Prostate gland (tissue), 2 donors: Measurements from ENCODE around the gene DAPK1. TPM values are rescaled to one million over a fixed set of nuclear protein-coding genes. Genes with fewer than 3 reads are reported as not detected.

ENCODE experiments used
- DNase-seq: peaks from one replicate; pipeline ENCODE4 v3.0.0-alpha.2; 2019; ENCODE audit warnings: low spot score
- H3K27ac ChIP-seq, 2 donors: fragments of 200-600 bp; sonication (generic); 2 replicates each; pipeline ENCODE4 v1.5.1; 2017 to 2019
- H3K27me3 ChIP-seq: fragments of 200-600 bp; sonication (generic); replicated peaks from 2 replicates; pipeline ENCODE4 v1.5.1; 2019; ENCODE audit not compliant: insufficient read depth
- H3K36me3 ChIP-seq, 2 donors: fragments of 200-600 bp; sonication (generic); 1 replicate in 1 of 2; 2 replicates in 1 of 2; pipeline versions ENCODE4 v1.5.1 to v1.8.1; 2017 to 2019
- H3K4me1 ChIP-seq: fragments of 200-600 bp; sonication (generic); replicated peaks from 2 replicates; pipeline ENCODE4 v1.5.1; 2019
- H3K4me3 ChIP-seq, 2 donors: fragments of 200-600 bp; sonication (generic); 2 replicates each; pipeline ENCODE4 v1.5.1; 2017 to 2019
- H3K9me3 ChIP-seq: fragments of 200-600 bp; sonication (generic); 2 replicates; pipeline ENCODE4 v1.5.1; 2017
- CTCF ChIP-seq, 4 experiments: fragments of 200-600 bp in 2 of 4; fragments of 450-650 bp in 2 of 4; sonication (generic) in 2 of 4; IDR thresholded peaks; 1 replicate in 3 of 4; 2 replicates in 1 of 4; pipeline ENCODE4 v1.5.1; 2016 to 2019; ENCODE audit warnings: antibody characterized with exemption in 4 of 4, mild to moderate bottlenecking in 2 of 4, moderate library complexity in 2 of 4
- POLR2A ChIP-seq: fragments of 450-650 bp; IDR thresholded peaks from one replicate; pipeline ENCODE4 v1.6.1; 2016; ENCODE audit warnings: antibody characterized with exemption, mild to moderate bottlenecking
- POLR2AphosphoS5 ChIP-seq: sonication (generic); formaldehyde crosslinking; IDR thresholded peaks from one replicate; pipeline ENCODE4 v1.6.1; 2017; ENCODE audit warnings: antibody characterized with exemption
- WGBS: methylation state at CpG from one replicate; pipeline ENCODE4 v1.1.5; 2018; 5-methylcytosine and 5-hydroxymethylcytosine counted together
- intact Hi-C: fragments of 100-400 bp; cut with DNase I; formaldehyde crosslinking; loops from one replicate; pipeline ENCODE4 v1.14.2; 2022
- total RNA-seq, 2 donors: library from RNA; depleted of rRNA; stranded (reverse); fragments of >200 nt; gene quantifications; one replicate each; pipeline ENCODE4 v1.1.0, GENCODE V29; 2016

The DAPK1 gene
- total RNA-seq, 2 donors from 2014 or later: 13.9 to 39.1 TPM

DNA sequence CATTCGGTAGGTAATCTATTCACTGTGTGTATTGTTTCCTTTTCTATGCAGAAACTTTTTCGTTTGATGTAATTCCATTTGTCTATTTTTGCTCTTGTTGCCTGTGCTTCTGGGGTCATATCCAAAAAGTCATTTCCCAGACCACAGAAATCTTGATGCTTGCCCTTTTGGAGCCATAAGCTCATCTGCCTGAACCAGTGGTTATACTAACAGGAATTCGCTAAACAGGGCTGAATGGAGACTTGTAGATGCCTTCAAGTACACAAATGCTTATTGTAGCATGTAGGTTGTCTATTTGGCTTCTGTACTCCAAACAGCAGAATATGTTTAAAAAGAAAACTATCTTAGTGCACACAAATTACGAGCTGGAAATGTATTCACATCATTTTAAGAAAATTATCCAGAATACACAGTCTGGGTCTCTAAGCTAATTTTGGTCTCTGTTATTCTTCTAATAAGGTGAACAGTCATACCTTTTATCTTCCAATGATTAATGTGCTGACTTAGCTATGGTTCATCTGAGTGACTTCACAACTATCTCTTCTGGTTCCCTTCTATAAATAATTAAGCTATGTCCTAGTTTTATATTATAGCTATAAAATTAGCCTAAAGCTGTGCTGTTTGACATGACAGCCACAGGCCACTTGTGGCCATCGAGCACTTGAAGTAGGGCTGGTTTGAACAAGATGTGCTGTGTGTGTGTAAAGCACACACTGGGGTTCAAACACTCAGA, 87.6 kb downstream of the DAPK1 start:
- Histone ChIP-seq H3K36me3 (no peaks in the 10 kb centered on the region), H3K4me1 (no peaks in the 10 kb centered on the region), H3K4me3 (no peak overlapping the region), H3K27me3 (no peaks in the 10 kb centered on the region), H3K27ac (no peak overlapping the region), H3K9me3 (no peaks in the 10 kb centered on the region)
- WGBS: 84% methylated on average over 5 of the region's 5 CpGs
- intact Hi-C loops: no loop called here
- DNase-seq: no peak
- no peak for TF ChIP-seq CTCF (IDR thresholded peaks at IDR 0.05)
- no peak for TF ChIP-seq POLR2AphosphoS5

DNA sequence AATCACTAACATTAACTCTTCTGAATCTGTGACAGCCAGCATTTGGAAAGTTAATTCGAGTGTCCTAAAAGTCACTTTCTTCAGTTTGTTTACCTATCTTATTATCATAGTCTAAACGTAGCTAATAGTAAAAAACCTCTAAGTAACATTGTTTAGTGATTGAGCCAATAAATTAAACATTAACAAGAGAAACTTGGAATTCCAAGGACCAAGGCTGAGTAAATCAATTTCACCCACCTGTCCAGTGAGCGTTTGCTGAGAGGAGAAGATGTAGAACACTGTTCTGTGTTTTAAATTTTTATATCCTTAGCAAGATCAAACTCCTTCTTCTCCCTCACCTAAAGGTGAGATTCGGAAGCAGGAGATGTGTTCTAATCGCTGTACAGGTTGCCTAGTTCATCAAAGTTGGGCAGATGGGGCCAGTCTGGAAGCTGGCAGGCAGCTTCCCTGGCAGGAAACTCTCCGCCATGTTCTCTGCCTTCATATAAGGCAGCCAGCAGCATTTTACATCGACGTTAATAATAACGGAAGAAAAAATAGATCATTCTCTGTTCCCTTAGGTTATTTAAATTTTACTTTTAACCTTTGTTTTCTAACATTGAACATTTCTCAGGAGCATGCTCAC, 89.2 kb downstream of the DAPK1 start:
- H3K36me3 ChIP-seq: no peaks in the 10 kb centered on the region
- H3K27ac ChIP-seq: no peak overlapping the region
- DNase-seq: no peak
- 71% methylated on average over 9 of the region's 9 CpGs for WGBS
- H3K27me3 ChIP-seq: no peaks in the 10 kb centered on the region
- no peaks in the 10 kb centered on the region for H3K4me1 ChIP-seq
- H3K9me3 ChIP-seq: no peaks in the 10 kb centered on the region
- intact Hi-C loops: no loop called here
- no peak for TF ChIP-seq POLR2AphosphoS5
- TF ChIP-seq POLR2A: no peak
- no peak for TF ChIP-seq CTCF (IDR thresholded peaks at IDR 0.05)
- no peak overlapping the region for H3K4me3 ChIP-seq

DNA sequence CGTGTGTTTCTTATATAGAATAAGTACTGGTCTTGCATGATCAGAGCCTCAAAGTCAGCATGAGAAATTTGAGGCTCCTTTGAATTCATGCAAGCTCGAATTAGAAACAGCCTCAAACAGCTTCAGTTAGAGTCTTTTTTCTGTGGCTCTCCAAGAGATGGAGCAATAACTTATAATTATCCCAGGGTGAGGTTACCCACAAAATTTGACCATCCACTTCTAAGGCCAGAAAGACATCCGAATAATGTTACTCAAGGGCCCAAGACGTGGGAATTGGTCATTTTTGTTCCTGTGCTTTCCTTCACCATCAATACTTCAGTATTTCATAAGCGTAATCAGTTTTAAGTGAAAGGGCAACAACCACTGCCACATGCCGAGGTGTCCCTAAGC, 89.7 kb downstream of the DAPK1 start:
- no peak overlapping the region for H3K4me3 ChIP-seq
- no peak for DNase-seq
- no peaks in the 10 kb centered on the region for H3K4me1 ChIP-seq
- TF ChIP-seq POLR2A (no peak), CTCF (IDR thresholded peaks at IDR 0.05) (no peak), POLR2AphosphoS5 (no peak)
- no peaks in the 10 kb centered on the region for H3K27me3 ChIP-seq
- no peak overlapping the region for H3K27ac ChIP-seq
- 95% methylated on average over 6 of the region's 6 CpGs for WGBS
- no peaks in the 10 kb centered on the region for H3K36me3 ChIP-seq
- no peaks in the 10 kb centered on the region for H3K9me3 ChIP-seq
- intact Hi-C loops: no loop called here

DNA sequence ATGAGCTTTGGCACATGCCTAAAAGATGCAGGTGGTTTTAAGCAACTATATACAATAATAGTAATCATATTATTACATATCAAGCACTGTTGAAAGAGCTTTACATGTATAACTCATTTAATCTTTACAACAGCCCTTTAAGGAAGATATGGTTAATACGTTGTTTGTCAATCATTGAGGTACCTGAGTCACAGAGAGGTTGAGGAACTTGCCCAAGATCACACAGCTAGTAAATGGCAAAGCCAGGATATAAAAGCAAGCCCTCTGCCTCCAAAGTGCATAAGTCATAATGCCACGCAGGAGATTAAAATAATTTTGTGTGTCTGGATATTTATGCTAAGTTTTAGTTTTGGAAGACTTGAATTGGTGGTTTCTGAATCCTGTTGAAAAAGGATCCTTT, 90.2 kb downstream of the DAPK1 start:
- WGBS: 93% methylated on average over 2 of the region's 2 CpGs
- H3K4me1 ChIP-seq: no peaks in the 10 kb centered on the region
- no peak overlapping the region for H3K27ac ChIP-seq
- no peak for DNase-seq
- intact Hi-C loops: no loop called here
- H3K9me3 ChIP-seq: no peaks in the 10 kb centered on the region
- H3K36me3 ChIP-seq: no peaks in the 10 kb centered on the region
- TF ChIP-seq POLR2A (no peak), POLR2AphosphoS5 (no peak), CTCF (IDR thresholded peaks at IDR 0.05) (no peak)
- H3K4me3 ChIP-seq: no peak overlapping the region
- no peaks in the 10 kb centered on the region for H3K27me3 ChIP-seq

- intact Hi-C loops: no loop called here
- Histone ChIP-seq H3K9me3 (no peaks in the 10 kb centered on the region), H3K27ac (no peak overlapping the region), H3K4me3 (no peak overlapping the region), H3K36me3 (no peaks in the 10 kb centered on the region), H3K4me1 (no peaks in the 10 kb centered on the region), H3K27me3 (no peaks in the 10 kb centered on the region)
- TF ChIP-seq POLR2A: no peak
- TF ChIP-seq CTCF (IDR thresholded peaks at IDR 0.05): no peak
- no peak for TF ChIP-seq POLR2AphosphoS5
- DNase-seq: no peak
Observed at GRCh38 chr9:87588339-87588738, 90.7 kb downstream of the DAPK1 start.
